NT2/D1 (cell line): ENCODE results near the gene SYT8.
A peak's percentile ranks its signal among the peaks of the same experiment; 100 is the strongest.

Experiments used
- DNase-seq: peaks from one replicate; pipeline ENCODE4 v3.0.0-alpha.2; 2011; ENCODE audit warnings: low read depth, low spot score
- H3K27me3 ChIP-seq: 2 replicates; pipeline ENCODE4 v1.6.0; 2011; ENCODE audit warnings: mild to moderate bottlenecking; ENCODE audit not compliant: insufficient read length, insufficient read depth
- H3K36me3 ChIP-seq: 2 replicates; pipeline ENCODE4 v1.6.1; 2011; ENCODE audit warnings: mild to moderate bottlenecking, low read length, mixed read lengths; ENCODE audit not compliant: insufficient read depth, insufficient read length
- H3K4me1 ChIP-seq: 2 replicates; pipeline ENCODE4 v1.5.1; 2011; ENCODE audit not compliant: insufficient read depth, insufficient read length
- H3K4me3 ChIP-seq: 2 replicates; pipeline ENCODE4 v1.5.1; 2011; ENCODE audit warnings: low read depth; ENCODE audit not compliant: insufficient read length
- H3K9ac ChIP-seq: 2 replicates; pipeline ENCODE4 v1.6.0; 2011; ENCODE audit warnings: low read depth; ENCODE audit not compliant: insufficient read length
- H3K9me3 ChIP-seq: 2 replicates; pipeline ENCODE4 v1.5.1; 2011; ENCODE audit warnings: mild to moderate bottlenecking, low read length; ENCODE audit not compliant: insufficient read depth
- SUZ12 ChIP-seq: IDR thresholded peaks from 2 replicates; pipeline ENCODE4 v1.6.1; 2011; ENCODE audit not compliant: insufficient read length, insufficient read depth; ENCODE audit errors: extremely low read depth
- YY1 ChIP-seq: IDR thresholded peaks from 2 replicates; pipeline ENCODE4 v1.6.1; 2011; ENCODE audit not compliant: insufficient read length, insufficient read depth
- ZNF274 ChIP-seq: IDR thresholded peaks from 2 replicates; pipeline ENCODE4 v1.6.1; 2011; ENCODE audit warnings: mild to moderate bottlenecking, low read depth, low read length

The SYT8 gene

GRCh38 chr11:1854949-1855885 is 20.4 kb downstream of the SYT8 start:
- TF ChIP-seq ZNF274 (no peak), YY1 (no peak), SUZ12 (no peak)
- Histone ChIP-seq H3K27me3 (peaks cover 3% of the 10 kb centered on the region), H3K4me3 (no peak overlapping the region), H3K4me1 (peaks cover 21% of the 10 kb centered on the region), H3K9me3 (no peaks in the 10 kb centered on the region), H3K9ac (no peak overlapping the region), H3K36me3 (no peaks in the 10 kb centered on the region)
- no peak for DNase-seq

GRCh38 chr11:1855886-1856265 is 21.1 kb downstream of the SYT8 start:
- Histone ChIP-seq H3K36me3 (no peaks in the 10 kb centered on the region), H3K4me3 (no peak overlapping the region), H3K4me1 (peaks cover 21% of the 10 kb centered on the region), H3K27me3 (peaks cover 9% of the 10 kb centered on the region), H3K9me3 (no peaks in the 10 kb centered on the region), H3K9ac (no peak overlapping the region)
- TF ChIP-seq SUZ12 (no peak), ZNF274 (no peak), YY1 (no peak)
- no peak for DNase-seq

GRCh38 chr11:1856306-1857005 is 21.7 kb downstream of the SYT8 start:
- Histone ChIP-seq H3K9ac (no peak overlapping the region), H3K36me3 (no peaks in the 10 kb centered on the region), H3K9me3 (no peaks in the 10 kb centered on the region), H3K4me3 (no peak overlapping the region), H3K27me3 (peaks cover 14% of the 10 kb centered on the region), H3K4me1 (peaks cover 20% of the 10 kb centered on the region)
- no peak for DNase-seq
- TF ChIP-seq YY1 = no peak
- no peak for TF ChIP-seq SUZ12
- TF ChIP-seq ZNF274 = no peak

- H3K4me1 ChIP-seq = peaks cover 19% of the 10 kb centered on the region
- H3K36me3 ChIP-seq = no peaks in the 10 kb centered on the region
- no peak overlapping the region for H3K4me3 ChIP-seq
- TF ChIP-seq SUZ12 (no peak), ZNF274 (no peak), YY1 (no peak)
- H3K9ac ChIP-seq = no peak overlapping the region
- H3K9me3 ChIP-seq = no peaks in the 10 kb centered on the region
- no peak for DNase-seq
- peaks cover 20% of the 10 kb centered on the region for H3K27me3 ChIP-seq
Observed at GRCh38 chr11:1857064-1857463, 22.3 kb downstream of the SYT8 start.

GRCh38 chr11:1858154-1858553 is 23.4 kb downstream of the SYT8 start:
- Histone ChIP-seq H3K9ac (no peak overlapping the region), H3K36me3 (no peaks in the 10 kb centered on the region), H3K9me3 (no peaks in the 10 kb centered on the region), H3K4me1 (peaks cover 23% of the 10 kb centered on the region), H3K4me3 (no peak overlapping the region), H3K27me3 (peaks cover 31% of the 10 kb centered on the region)
- TF ChIP-seq ZNF274 = no peak
- TF ChIP-seq YY1 = no peak
- TF ChIP-seq SUZ12 = no peak
- no peak for DNase-seq

- Histone ChIP-seq H3K4me3 (no peak overlapping the region), H3K27me3 (peaks cover 34% of the 10 kb centered on the region), H3K9me3 (no peaks in the 10 kb centered on the region), H3K4me1 (peaks cover 28% of the 10 kb centered on the region), H3K9ac (peak overlapping the region; percentile 50), H3K36me3 (no peaks in the 10 kb centered on the region)
- no peak for TF ChIP-seq ZNF274
- no peak for TF ChIP-seq SUZ12
- TF ChIP-seq YY1 = no peak
- no peak for DNase-seq
Observed at GRCh38 chr11:1858576-1858975, 23.8 kb downstream of the SYT8 start.

GRCh38 chr11:1859004-1859403 is 24.2 kb downstream of the SYT8 start:
- no peaks in the 10 kb centered on the region for H3K36me3 ChIP-seq
- DNase-seq = no peak
- H3K9ac ChIP-seq = peak overlapping the region; percentile 50
- peaks cover 30% of the 10 kb centered on the region for H3K4me1 ChIP-seq
- TF ChIP-seq YY1 (no peak), ZNF274 (no peak), SUZ12 (no peak)
- H3K4me3 ChIP-seq = no peak overlapping the region
- no peaks in the 10 kb centered on the region for H3K9me3 ChIP-seq
- H3K27me3 ChIP-seq = peaks cover 34% of the 10 kb centered on the region
